Measurements from ENCODE around the gene TSHZ1.

Gene TSHZ1

GRCh38 chr18:75207310-75208154 is 3.1 kb upstream of the TSHZ1 start:
- peak overlapping the region; percentile 62 for H3K4me3 ChIP-seq (ENCODE audit: low read depth, low read length)

DNA sequence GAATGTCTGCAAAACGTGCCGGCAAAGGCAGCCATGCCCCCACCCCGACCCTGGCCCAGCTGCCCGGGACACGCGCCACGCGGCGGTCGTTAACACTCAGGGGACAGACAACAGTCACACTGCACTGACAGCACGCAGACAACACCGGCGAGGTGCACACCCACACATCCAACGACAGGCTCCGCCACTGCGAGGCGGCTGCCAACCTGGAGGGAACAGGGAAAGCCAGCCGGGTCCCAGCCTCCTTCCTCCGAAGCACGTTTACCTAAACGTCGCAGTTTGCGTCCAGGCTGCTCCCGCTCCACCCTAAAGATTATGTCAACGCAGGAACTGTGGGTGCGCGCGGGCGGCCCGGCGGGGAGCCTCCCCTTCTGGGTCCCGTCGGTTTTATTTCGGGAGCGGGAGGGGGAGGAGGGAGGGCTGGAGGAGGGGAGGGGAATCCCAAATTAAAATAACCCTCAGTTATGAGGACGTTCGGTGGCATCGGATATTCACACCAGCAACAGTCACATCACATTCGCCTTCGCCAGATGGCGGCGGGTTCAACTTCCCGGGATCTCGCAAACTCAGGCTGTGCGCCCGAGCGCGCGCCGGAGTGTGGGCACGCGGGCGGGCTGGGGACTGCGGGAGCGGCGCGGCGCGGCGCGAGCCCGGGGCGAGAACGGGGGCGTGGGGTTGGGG is 2.3 kb upstream of the TSHZ1 start:
- peak overlapping the region; percentile 62 for H3K4me3 ChIP-seq (ENCODE audit: low read depth, low read length)

- peak overlapping the region; percentile 62 for H3K4me3 ChIP-seq (ENCODE audit: low read depth, low read length)
Observed at GRCh38 chr18:75208836-75209128, 1.8 kb upstream of the TSHZ1 start.

DNA sequence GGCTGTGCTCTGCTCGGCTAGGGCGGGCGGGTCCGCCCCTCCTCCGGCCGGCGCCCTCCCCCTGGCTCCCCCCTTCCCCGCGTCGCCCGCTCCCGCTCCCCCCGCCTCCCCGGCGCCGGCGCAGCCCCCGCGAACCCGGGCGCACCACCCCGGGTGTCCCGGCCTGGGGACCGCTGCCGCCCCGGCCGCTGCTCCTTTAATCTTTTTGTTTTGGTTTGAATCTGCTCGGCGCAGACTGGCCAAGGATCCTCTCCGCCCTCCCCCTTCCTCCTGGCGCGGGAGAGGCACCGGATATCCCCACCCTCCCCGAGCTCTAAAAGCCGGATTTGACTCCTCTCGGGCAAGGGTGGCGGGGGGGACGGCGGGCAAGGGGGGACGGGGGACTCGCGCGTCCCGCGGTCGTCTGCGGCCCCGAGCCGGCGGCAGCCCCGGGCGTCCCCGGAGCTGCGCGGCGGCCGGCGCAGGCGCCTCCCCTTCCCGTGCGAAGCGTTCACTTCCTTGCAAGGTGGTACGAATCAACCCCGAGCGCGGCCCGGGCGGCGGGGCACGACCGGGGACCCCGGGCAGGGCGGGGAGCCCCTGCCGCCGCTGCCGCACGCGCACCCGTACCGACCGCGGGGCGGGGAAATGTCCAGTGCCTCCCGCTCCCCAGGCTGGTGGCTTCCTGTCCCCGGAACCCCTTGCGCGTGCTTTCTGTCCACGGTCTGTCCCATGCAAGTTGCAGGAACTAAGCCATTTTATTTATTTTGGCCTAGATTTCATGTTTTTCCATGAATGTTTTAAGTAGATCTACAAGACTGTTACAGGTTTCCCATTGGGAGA is 1.3 kb upstream of the TSHZ1 start, which contains the start of gene PTGR3:
Gene PTGR3, minus strand, starts transcription at position 11 of the 822 bp plus-strand sequence. CDS start 81 bp downstream, outside the sequence.
- H3K4me3 ChIP-seq (ENCODE audit: low read depth, low read length), result peak within 1 kb of the TSS; percentile 62

DNA sequence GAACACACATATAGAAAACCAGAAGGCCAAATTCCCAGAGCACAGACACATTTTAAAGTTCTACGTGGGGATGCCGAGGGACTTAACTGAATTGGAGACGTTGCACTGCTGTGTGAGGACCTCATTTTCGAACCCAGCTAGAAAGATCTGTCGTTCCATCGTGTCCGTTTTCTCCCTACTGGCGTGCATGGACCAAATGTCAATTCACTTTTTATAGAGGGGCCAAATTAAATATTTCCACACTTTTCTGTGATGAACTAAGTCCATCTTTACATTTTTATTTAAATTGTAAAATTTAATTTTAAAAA is 692 bp upstream of the TSHZ1 start:
- peak overlapping the region; percentile 58 for H3K4me3 ChIP-seq (ENCODE audit: low read depth, low read length)

DNA sequence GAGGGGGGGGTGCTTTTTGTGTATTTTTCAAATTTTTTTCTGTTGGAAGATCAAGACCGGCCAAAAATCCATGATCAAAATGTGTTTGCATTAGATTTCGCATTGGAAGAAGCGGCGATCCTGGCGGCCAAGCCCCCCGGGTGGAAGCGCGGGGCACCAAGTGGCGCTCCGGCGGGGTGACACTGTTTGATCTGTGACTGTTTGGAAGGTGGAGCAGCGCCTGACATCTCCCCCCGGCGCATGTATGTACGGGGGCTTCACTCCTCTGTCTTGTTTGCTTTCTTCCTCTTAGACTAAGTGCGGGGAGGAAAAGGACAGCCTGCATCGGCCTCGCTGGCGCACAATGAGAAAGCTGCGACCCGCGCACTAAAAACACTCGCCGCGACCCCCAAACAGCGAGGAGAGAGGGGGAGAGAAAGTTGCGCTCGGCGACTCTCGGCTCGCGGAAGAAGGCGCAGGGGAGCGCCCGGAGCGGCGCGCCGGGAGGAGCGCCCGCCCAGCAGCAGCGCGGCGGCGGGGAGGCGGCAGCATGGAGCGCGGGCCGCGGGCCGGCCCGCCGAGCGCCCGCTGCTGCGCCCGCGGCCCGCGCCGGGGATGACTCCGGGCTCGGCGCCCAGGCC is 515 bp downstream of the TSHZ1 start:
- H3K4me3 ChIP-seq (ENCODE audit: low read depth, low read length), result peak overlapping the region; percentile 45

- H3K4me3 ChIP-seq (ENCODE audit: low read depth, low read length), result peak overlapping the region; percentile 20
Observed at GRCh38 chr18:75211626-75211952, 992 bp downstream of the TSHZ1 start.

DNA sequence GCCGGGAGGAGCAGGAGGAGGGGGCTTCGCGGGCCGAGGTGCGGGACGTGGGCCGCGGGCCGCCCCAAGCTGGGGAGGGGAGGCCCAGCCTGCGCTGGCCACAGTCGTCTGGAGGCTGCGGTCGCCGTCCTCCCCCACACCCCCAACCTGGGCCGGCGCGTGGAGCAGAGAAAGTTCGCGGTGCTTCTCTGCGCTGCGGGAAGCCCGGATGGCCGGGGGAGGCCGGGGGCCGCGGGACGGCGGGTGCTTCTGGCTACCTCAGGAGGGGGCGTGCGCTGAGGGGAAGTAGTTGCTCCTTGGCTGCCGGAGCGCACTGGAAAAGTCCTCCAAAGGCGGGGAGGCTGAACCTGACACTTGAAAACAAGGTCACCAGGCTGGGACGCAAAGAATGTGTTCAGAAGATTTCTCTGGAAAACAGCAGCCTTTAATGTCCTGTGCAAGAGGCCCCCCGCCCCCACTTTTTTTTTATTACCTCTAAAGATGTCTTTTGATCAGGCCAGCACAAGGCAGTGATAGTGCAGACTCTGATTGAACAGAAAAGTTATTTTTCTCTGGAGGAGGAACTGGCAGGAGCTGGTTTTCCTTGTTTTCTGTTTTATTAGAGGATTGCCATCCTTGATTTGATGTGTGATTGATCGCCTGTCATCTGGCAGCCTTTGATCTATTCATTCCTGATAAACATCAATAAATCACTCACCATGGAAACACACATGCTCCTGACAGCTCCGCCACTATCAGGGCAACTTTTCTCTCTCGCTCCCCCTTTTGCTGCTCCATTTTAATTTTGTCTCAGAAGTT is 1.6 kb downstream of the TSHZ1 start:
- H3K4me3 ChIP-seq (ENCODE audit: low read depth, low read length), result peak overlapping the region; percentile 20

DNA sequence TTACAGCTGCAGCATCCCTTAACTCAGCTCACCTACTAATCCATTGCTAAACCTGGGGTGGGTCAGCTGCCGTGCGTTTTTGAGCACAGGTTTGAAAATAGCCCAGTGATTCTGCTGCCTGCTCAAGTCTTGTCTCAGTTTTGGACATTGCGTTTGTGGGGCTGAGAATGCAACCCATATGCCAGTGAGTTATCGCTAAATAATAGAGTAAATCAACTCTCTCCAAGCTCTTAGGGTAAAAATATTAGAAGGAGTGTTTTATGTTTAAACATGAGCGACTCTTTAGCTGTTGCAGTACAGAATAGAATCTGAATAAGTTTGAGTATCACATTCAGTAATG is 2.1 kb downstream of the TSHZ1 start:
- H3K4me3 ChIP-seq (ENCODE audit: low read depth, low read length), result no peak overlapping the region

GRCh38 chr18:75213611-75214331 is 3.2 kb downstream of the TSHZ1 start:
- H3K4me3 ChIP-seq (ENCODE audit: low read depth, low read length), result no peak overlapping the region

- no peak overlapping the region for H3K4me3 ChIP-seq (ENCODE audit: low read depth, low read length)
Observed at GRCh38 chr18:75214332-75214690, 3.7 kb downstream of the TSHZ1 start.

- no peak overlapping the region for H3K4me3 ChIP-seq (ENCODE audit: low read depth, low read length)
Observed at GRCh38 chr18:75214766-75215510, 4.3 kb downstream of the TSHZ1 start.

DNA sequence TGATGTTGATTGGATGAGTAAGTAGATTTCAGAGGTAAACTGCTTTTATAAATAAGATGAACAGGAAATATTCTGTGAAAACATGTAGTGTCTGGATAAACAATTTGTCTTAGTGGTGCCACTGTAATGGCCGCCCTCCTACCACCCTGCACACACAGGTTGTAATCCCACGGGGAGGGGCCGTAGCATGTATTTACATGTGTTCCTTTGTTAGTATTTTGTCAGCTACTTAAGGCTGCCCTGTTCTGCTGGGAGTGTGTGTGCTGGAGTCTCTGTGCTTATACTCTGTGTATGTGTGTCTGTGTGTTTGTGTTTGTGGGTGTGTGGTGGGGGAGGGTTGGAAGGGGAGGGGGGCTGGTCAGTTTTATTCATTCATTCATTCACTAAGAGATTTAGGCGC is 5.1 kb downstream of the TSHZ1 start:
- no peak overlapping the region for H3K4me3 ChIP-seq (ENCODE audit: low read depth, low read length)

DNA sequence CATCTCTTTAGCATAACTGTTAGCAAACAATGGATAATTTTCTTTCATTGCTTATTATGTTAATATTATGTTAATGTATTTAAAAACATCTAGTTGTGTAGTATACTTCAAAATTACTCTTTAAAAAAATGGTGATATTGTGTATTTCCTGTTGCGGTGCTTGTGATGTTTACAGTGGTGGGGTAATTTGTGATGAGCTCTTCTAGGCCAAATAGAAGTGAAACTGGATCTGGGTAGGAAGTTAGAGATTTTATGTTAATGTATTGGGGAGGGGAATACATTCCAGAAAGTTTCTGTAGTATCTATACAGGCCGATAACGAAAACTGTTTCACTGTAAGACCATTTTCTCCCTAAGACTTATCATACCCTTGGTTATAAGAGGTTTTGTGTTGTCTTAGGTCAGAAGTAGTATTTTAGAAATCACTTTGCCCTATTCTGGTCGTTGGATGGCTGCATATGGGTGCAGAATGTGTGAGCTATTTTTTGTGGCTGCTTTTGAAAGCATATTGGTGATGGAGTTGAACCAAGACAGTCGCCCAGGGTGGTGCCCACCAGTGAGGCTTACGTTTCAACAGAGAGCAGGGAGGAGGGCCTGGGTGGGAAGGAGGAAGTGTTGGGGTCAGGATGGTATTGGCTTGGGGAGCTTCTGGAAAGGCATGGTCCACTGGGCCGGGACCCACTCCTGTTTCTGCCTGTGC is 5.8 kb downstream of the TSHZ1 start:
- H3K4me3 ChIP-seq (ENCODE audit: low read depth, low read length), result no peak overlapping the region

GRCh38 chr18:75216911-75217689 is 6.5 kb downstream of the TSHZ1 start:
- no peak overlapping the region for H3K4me3 ChIP-seq (ENCODE audit: low read depth, low read length)

GRCh38 chr18:75218065-75218923 is 7.7 kb downstream of the TSHZ1 start:
- H3K4me3 ChIP-seq (ENCODE audit: low read depth, low read length), result no peak overlapping the region

DNA sequence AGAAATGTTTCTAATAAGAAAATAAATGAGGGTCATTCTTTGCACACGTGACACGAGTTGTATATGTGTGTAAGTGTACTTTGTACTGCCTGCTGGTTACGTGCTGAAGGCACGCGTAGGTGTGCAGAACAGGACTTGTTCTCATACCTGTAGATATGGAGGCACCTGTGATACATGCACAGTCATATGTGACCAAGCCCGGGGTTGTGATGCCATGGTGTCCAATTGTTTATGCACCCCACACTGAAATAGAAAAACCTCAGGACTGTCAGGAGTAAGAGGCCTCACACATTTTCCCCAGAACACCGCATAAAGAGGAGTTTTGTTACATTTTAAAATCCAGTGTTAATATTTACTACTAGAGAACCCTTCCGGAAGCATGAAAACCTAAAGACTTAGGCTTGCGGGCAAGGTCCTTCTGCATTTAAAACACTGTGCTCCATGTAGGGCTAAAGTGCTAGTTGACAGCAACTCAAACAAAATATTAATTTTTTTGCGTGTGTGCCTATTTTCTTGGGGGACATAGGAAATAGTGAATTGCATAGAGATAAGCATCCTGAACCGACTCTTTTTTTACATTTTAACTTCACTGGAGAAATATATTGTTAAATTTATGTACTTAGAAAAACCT is 9.3 kb downstream of the TSHZ1 start:
- H3K4me3 ChIP-seq (ENCODE audit: low read depth, low read length), result no peak overlapping the region

Data from iPS-11a (cell line).